Measurements from ENCODE around the gene NCDN.

The NCDN gene

GRCh38 chr1:35537806-35538205 lies 19.8 kb upstream of the NCDN start:
- no peak for TF ChIP-seq POLR2A (IDR thresholded peaks at IDR 0.05; ENCODE audit: low read length)
- TF ChIP-seq GATA1 (IDR thresholded peaks at IDR 0.05; ENCODE audit: low read depth, low read length): no peak
- DNase-seq: no peak

DNA sequence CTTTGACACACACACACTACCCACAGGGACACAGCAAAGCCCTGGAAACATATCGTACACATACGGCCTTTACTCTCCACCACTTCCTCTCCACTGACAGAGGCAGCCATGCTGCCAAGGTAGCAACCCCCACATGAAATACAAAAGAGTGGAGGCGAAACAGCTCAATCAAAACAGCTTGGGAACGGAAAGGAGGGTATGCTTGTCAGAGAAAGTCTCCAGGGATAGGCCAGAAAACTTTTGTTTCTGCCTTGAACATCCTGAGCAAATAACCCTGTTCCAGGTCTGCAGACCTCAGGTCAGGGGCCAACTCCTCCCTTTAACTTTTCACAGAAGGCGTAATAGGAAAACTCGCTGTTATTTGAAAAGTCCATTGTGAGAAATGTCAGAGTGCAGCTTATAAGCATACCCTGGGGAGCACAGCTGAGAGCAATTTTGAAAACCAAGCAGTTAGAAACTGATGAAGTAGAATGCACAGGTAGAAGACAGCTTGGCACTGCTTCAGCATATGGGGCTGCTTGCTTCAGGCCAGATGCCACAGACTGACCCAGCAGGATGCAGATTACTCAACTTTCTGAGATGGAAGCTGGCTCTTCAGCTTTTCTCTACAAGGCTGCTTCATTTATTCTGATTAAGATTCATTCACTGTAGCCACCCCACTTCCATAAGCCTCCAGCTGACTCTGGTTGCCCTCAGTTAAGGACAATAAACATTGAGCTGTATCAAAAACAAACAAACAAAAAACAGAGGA lies 18.4 kb upstream of the NCDN start:
- no peak for DNase-seq

DNA sequence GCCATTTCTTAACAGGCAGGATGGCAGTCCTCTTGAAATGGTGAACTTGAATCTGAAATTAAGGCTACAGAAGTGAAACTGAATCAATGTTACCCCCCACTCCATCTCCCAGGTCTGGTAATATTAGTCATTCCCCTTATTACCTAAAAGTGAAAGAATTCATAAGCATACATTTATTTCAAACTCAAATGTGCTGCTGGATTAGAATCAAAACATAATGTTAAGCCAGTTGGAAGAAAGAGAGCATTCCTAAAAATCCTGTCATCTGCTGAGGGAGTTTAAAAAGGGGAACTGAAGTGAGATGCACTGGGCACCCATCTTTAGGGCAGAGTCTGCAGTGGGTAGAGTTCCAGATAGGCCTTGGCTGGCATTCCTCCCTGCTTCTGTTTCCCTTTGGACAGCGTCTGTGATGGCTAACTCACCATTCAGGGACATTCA lies 17.8 kb upstream of the NCDN start:
- no peak for DNase-seq
- TF ChIP-seq POLR2A (IDR thresholded peaks at IDR 0.05; ENCODE audit: low read length) (no peak), GATA1 (IDR thresholded peaks at IDR 0.05; ENCODE audit: low read depth, low read length) (no peak)

More for the DNA sequence above, 18.4 kb upstream of the NCDN start:
- no peak for TF ChIP-seq GATA1 (IDR thresholded peaks at IDR 0.05; ENCODE audit: low read depth, low read length)
- no peak for TF ChIP-seq POLR2A (IDR thresholded peaks at IDR 0.05; ENCODE audit: low read length)

GRCh38 chr1:35544976-35545375 lies 12.6 kb upstream of the NCDN start:
- peak; percentile 91 to 92 for DNase-seq
- TF ChIP-seq POLR2A (IDR thresholded peaks at IDR 0.05; ENCODE audit: low read length): no peak
- no peak for TF ChIP-seq GATA1 (IDR thresholded peaks at IDR 0.05; ENCODE audit: low read depth, low read length)

- TF ChIP-seq GATA1 (IDR thresholded peaks at IDR 0.05; ENCODE audit: low read depth, low read length): no peak
- no peak for TF ChIP-seq POLR2A (IDR thresholded peaks at IDR 0.05; ENCODE audit: low read length)
- DNase-seq: no peak
Measured at GRCh38 chr1:35546614-35547013, 11.0 kb upstream of the NCDN start.

- DNase-seq: no peak
- no peak for TF ChIP-seq POLR2A (IDR thresholded peaks at IDR 0.05; ENCODE audit: low read length)
- no peak for TF ChIP-seq GATA1 (IDR thresholded peaks at IDR 0.05; ENCODE audit: low read depth, low read length)
Measured at GRCh38 chr1:35553851-35554250, 3.7 kb upstream of the NCDN start.

GRCh38 chr1:35554266-35555211 lies 3.1 kb upstream of the NCDN start:
- TF ChIP-seq GATA1 (IDR thresholded peaks at IDR 0.05; ENCODE audit: low read depth, low read length): no peak
- TF ChIP-seq POLR2A (IDR thresholded peaks at IDR 0.05; ENCODE audit: low read length): no peak
- DNase-seq: no peak

DNA sequence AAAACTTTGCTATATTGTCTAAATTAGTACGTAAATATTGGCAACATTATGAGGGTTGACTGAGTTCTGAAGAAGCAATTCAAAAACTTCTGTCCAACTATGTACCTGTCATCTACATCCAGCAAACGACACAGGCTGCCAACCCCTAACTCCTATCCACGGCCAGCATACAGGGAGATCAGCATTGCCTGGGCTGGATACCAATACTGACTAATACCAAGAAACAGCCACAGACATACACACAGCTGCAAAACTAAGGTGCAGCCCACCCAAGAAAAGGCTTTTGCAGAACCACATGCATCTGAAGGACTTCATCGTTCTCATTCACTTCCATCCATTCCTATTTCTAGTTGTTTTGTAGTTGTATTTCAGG lies 2.4 kb upstream of the NCDN start:
- no peak for DNase-seq
- TF ChIP-seq GATA1 (IDR thresholded peaks at IDR 0.05; ENCODE audit: low read depth, low read length) (no peak), POLR2A (IDR thresholded peaks at IDR 0.05; ENCODE audit: low read length) (no peak)

- peak in 1 of 2 experiments; percentile 27 for DNase-seq
- no peak for TF ChIP-seq GATA1 (IDR thresholded peaks at IDR 0.05; ENCODE audit: low read depth, low read length)
- no peak for TF ChIP-seq POLR2A (IDR thresholded peaks at IDR 0.05; ENCODE audit: low read length)
Measured at GRCh38 chr1:35555601-35556477, 1.8 kb upstream of the NCDN start.

GRCh38 chr1:35556484-35557117 lies 998 bp upstream of the NCDN start:
- peak; percentile 46 to 53 for DNase-seq
- TF ChIP-seq GATA1 (IDR thresholded peaks at IDR 0.05; ENCODE audit: low read depth, low read length): no peak
- no peak for TF ChIP-seq POLR2A (IDR thresholded peaks at IDR 0.05; ENCODE audit: low read length)

DNA sequence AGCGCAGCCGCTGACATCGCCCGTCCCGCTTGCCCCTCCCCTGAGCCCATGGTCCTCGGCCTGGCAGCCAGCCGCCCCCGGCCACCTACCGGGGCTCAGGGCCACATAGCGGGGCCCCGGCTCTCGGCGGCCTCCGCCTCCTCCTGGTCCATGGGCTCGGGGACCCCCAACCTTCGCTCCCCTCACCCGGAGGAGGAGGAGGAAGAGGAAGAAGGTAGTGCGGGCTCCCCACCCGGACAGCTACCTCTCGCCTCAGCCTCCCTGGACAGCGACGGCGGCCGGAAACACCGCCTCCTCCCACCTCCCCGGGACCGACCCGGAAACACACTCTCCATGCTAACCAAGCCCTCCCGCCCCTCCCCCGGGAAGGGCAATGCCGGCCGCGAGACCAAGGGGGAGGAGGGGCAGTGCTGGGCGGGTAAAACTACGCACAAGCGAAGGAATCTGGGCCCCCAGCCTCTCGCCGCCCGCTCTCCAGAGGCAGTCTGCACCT lies 435 bp upstream of the NCDN start, which contains the start of gene KIAA0319L:
KIAA0319L (minus strand) TSS at position 286 of the 493 bp plus-strand sequence. CDS start 2,912 bp downstream, outside the sequence.
- no peak for TF ChIP-seq GATA1 (IDR thresholded peaks at IDR 0.05; ENCODE audit: low read depth, low read length)
- TF ChIP-seq POLR2A (IDR thresholded peaks at IDR 0.05; ENCODE audit: low read length): peak; percentile 57
- peak; percentile 90 to 93 for DNase-seq

DNA sequence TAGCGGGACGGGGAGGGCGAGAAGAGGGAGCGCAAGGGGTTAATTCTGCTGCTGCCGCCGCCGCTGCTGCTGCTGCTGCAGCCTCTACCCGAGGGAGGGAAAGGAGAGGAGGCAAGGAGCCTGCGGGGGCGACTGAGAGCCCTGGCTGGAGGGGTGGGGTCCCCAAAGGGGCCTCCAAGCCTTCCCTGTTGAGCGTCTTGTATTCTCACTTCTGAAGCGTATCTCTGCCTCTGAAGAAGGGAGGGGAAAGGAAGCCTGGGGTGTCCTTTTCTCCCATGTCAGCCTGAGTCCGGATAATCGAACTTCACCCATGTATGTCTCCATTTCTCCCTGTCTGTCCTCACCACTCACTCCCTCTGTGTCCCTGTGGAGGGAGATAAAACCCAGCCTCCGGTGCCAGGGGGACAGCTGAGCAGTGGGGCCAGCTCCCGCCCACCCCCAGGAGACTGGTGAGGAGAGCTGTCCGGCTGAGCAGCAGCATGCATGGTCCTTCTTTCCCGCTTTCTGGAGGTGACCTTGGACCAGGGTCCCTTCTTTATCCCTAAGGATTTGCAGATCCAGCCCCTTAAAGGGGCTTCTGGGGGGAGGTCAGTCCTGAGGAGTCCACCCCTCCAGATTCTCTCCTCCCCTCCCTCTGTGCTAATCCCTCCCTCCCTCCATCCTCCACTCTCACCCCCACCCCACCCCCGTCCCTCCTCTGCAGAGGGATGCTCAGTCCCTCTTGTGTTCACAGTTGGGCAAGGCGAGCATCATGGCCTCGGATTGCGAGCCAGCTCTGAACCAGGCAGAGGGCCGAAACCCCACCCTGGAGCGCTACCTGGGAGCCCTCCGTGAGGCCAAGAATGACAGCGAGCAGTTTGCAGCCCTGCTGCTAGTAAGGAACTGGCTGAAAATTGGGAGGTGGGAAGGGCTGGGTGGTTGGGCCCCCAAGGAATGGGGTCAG lies 1.0 kb downstream of the NCDN start:
- peak; percentile 27 to 58 for DNase-seq

More for the DNA sequence above, 1.0 kb downstream of the NCDN start:
- TF ChIP-seq GATA1 (IDR thresholded peaks at IDR 0.05; ENCODE audit: low read depth, low read length) (no peak), POLR2A (IDR thresholded peaks at IDR 0.05; ENCODE audit: low read length) (no peak)

Measured in erythroblast (primary cell).